RWPE2 (cell line): ENCODE data around the gene LIMS2.

ENCODE experiments used
- ATAC-seq: fragments of 200-7000 bp; cut with Tn5 transposase; 3 replicates; pipeline ENCODE4 v1.9.1; 2021; ENCODE audit warnings: low read depth
- DNase-seq: peaks from one replicate; pipeline ENCODE4 v3.0.0-alpha.2; 2020; ENCODE audit warnings: low spot score
- H3K27ac ChIP-seq: fragments of 450-650 bp; 2 replicates; pipeline ENCODE4 v1.5.1; 2017; ENCODE audit warnings: mild to moderate bottlenecking; ENCODE audit not compliant: poor library complexity, severe bottlenecking
- H3K27me3 ChIP-seq: fragments of 250-450 bp; sonication (Bioruptor Pico); 2 replicates; pipeline ENCODE4 v1.5.1; 2021; ENCODE audit warnings: mild to moderate bottlenecking, moderate library complexity; ENCODE audit not compliant: insufficient read depth, poor library complexity, severe bottlenecking
- H3K36me3 ChIP-seq: fragments of 250-450 bp; sonication (Bioruptor Pico); 2 replicates; pipeline ENCODE4 v1.5.1; 2020; ENCODE audit warnings: low read depth, mild to moderate bottlenecking, moderate library complexity
- H3K4me1 ChIP-seq: fragments of 250-450 bp; sonication (Bioruptor Pico); 2 replicates; pipeline ENCODE4 v1.5.1; 2021; ENCODE audit warnings: mild to moderate bottlenecking, moderate library complexity; ENCODE audit not compliant: insufficient read depth, poor library complexity, severe bottlenecking
- H3K4me3 ChIP-seq: fragments of 250-450 bp; sonication (Bioruptor Pico); 2 replicates; pipeline ENCODE4 v1.5.1; 2021; ENCODE audit warnings: mild to moderate bottlenecking, moderate library complexity; ENCODE audit not compliant: severe bottlenecking
- H3K9me3 ChIP-seq: fragments of 250-450 bp; sonication (Bioruptor Pico); 2 replicates; pipeline ENCODE4 v1.5.1; 2021; ENCODE audit warnings: mild to moderate bottlenecking, moderate library complexity; ENCODE audit not compliant: severe bottlenecking
- CTCF ChIP-seq: fragments of 450-650 bp; IDR thresholded peaks from one replicate; pipeline ENCODE4 v1.5.1; 2017; ENCODE audit warnings: mild to moderate bottlenecking, moderate library complexity; ENCODE audit not compliant: poor library complexity, severe bottlenecking

The LIMS2 gene

GRCh38 chr2:127688405-127688804, 13.1 kb upstream of the LIMS2 start:
- Histone ChIP-seq H3K9me3 (peaks cover 6% of the 10 kb centered on the region), H3K27me3 (no peaks in the 10 kb centered on the region), H3K36me3 (no peaks in the 10 kb centered on the region), H3K4me3 (no peak overlapping the region), H3K4me1 (no peaks in the 10 kb centered on the region), H3K27ac (no peak overlapping the region)
- ATAC-seq (no peak), DNase-seq (no peak)
- no peak for TF ChIP-seq CTCF

GRCh38 chr2:127685410-127686080, 10.2 kb upstream of the LIMS2 start:
- Histone ChIP-seq H3K27ac (no peak overlapping the region), H3K4me3 (no peak overlapping the region), H3K27me3 (no peaks in the 10 kb centered on the region), H3K36me3 (no peaks in the 10 kb centered on the region), H3K9me3 (peaks cover 6% of the 10 kb centered on the region), H3K4me1 (no peaks in the 10 kb centered on the region)
- no peak for TF ChIP-seq CTCF
- ATAC-seq (no peak), DNase-seq (no peak)

- H3K27me3 ChIP-seq, result no peaks in the 10 kb centered on the region
- TF ChIP-seq CTCF, result no peak
- H3K27ac ChIP-seq, result no peak overlapping the region
- H3K9me3 ChIP-seq, result peaks cover 6% of the 10 kb centered on the region
- DNase-seq (no peak), ATAC-seq (no peak)
- H3K4me3 ChIP-seq, result no peak overlapping the region
- H3K4me1 ChIP-seq, result no peaks in the 10 kb centered on the region
- H3K36me3 ChIP-seq, result no peaks in the 10 kb centered on the region
These were observed 8.4 kb upstream of the LIMS2 start for GRCh38 chr2:127683757-127684156.

GRCh38 chr2:127683056-127683455, 7.7 kb upstream of the LIMS2 start:
- Histone ChIP-seq H3K9me3 (peaks cover 2% of the 10 kb centered on the region), H3K4me1 (no peaks in the 10 kb centered on the region), H3K27me3 (no peaks in the 10 kb centered on the region), H3K4me3 (no peak overlapping the region), H3K27ac (no peak overlapping the region), H3K36me3 (no peaks in the 10 kb centered on the region)
- no peak for ATAC-seq
- no peak for TF ChIP-seq CTCF
- no peak for DNase-seq
